K562 (cell line): ENCODE measurements around the gene NR1H2. TPM values are rescaled to one million over a fixed set of nuclear protein-coding genes. Genes with fewer than 3 reads are reported as not detected.
A peak's percentile ranks its signal among the peaks of the same experiment; 100 is the strongest.

Experiments used
- ATF1 ChIP-seq, 2 experiments: fragments of 450-650 bp in 1 of 2; IDR thresholded peaks; 2 replicates each; pipeline ENCODE4 v1.6.1; 2016; ENCODE audit warnings: missing compliant biosample characterization in 1 of 2, missing genetic modification characterization in 1 of 2
- HDAC1 ChIP-seq, 2 experiments: fragments of 450-650 bp; IDR thresholded peaks; 2 replicates each; pipeline ENCODE4 v1.6.1; 2016 to 2017; ENCODE audit warnings: inconsistent platforms in 1 of 2, mild to moderate bottlenecking in 1 of 2, moderate library complexity in 1 of 2
- KAT2B ChIP-seq: IDR thresholded peaks from one replicate; pipeline ENCODE4 v1.6.1; 2012; ENCODE audit warnings: low read depth, mild to moderate bottlenecking, control low read depth, inconsistent platforms, low read length, moderate library complexity
- LCOR ChIP-seq: sonication (generic); formaldehyde crosslinking; IDR thresholded peaks from 2 replicates; pipeline ENCODE4 v1.8.0; 2022; ENCODE audit warnings: mild to moderate bottlenecking, missing genetic modification reagents
- LEF1 ChIP-seq: fragments of 450-650 bp; IDR thresholded peaks from 2 replicates; pipeline ENCODE4 v1.6.1; 2016; ENCODE audit warnings: mild to moderate bottlenecking
- NR4A1 ChIP-seq, 2 experiments: fragments of 250-450 bp in 1 of 2; fragments of 450-650 bp in 1 of 2; sonication (Bioruptor Pico) in 1 of 2; IDR thresholded peaks; 2 replicates each; pipeline versions ENCODE4 v1.4.0 to v1.6.1; 2016 to 2020; ENCODE audit warnings: mild to moderate bottlenecking in 2 of 2, missing compliant biosample characterization in 1 of 2, missing genetic modification characterization in 1 of 2, moderate library complexity in 1 of 2
- PHB2 ChIP-seq: fragments of 450-650 bp; IDR thresholded peaks from 2 replicates; pipeline ENCODE4 v1.6.1; 2017; ENCODE audit warnings: low read depth
- RNF219 ChIP-seq: fragments of 250-450 bp; sonication (Bioruptor Pico); IDR thresholded peaks from 2 replicates; pipeline ENCODE4 v1.5.0; 2022; ENCODE audit warnings: mild to moderate bottlenecking
- SMAD4 ChIP-seq: fragments of 250-450 bp; sonication (Bioruptor Pico); conservative IDR thresholded peaks from 2 replicates; pipeline ENCODE4 v1.8.0; 2021; ENCODE audit warnings: inconsistent platforms, mild to moderate bottlenecking, moderate library complexity
- TAF1 ChIP-seq: IDR thresholded peaks from 2 replicates; pipeline ENCODE4 v1.6.1; 2011; ENCODE audit warnings: mild to moderate bottlenecking, low read length, moderate library complexity; ENCODE audit not compliant: insufficient read depth, control insufficient read depth, severe bottlenecking; ENCODE audit errors: extremely low read depth
- TBP ChIP-seq: optimal IDR thresholded peaks from 2 replicates; pipeline ENCODE3; 2011; ENCODE audit warnings: low read depth, low read length, improper control_type of control experiment
- TFAP4 ChIP-seq: sonication (generic); formaldehyde crosslinking; IDR thresholded peaks from 2 replicates; pipeline ENCODE4 v1.8.0; 2022; ENCODE audit warnings: missing genetic modification reagents, mild to moderate bottlenecking, moderate library complexity, borderline replicate concordance
- YY1 ChIP-seq, 3 experiments: IDR thresholded peaks; 2 replicates each; pipeline ENCODE4 v1.6.1; 2011; ENCODE audit warnings: low read length in 2 of 3, mild to moderate bottlenecking in 2 of 3, moderate library complexity in 2 of 3, borderline replicate concordance in 1 of 3, control low read depth in 1 of 3, low read depth in 1 of 3; ENCODE audit not compliant: insufficient read depth in 3 of 3, insufficient replicate concordance in 2 of 3, control insufficient read depth in 1 of 3, insufficient read length in 1 of 3; ENCODE audit errors: extremely low read depth in 1 of 3
- ZC3H4 ChIP-seq: sonication (generic); formaldehyde crosslinking; IDR thresholded peaks from 2 replicates; pipeline ENCODE4 v1.9.0; 2021; ENCODE audit warnings: missing genetic modification reagents, borderline replicate concordance
- ZNF583 ChIP-seq: fragments of 250-450 bp; sonication (Bioruptor Pico); IDR thresholded peaks from 2 replicates; pipeline ENCODE4 v1.4.0; 2020
- polyA plus RNA-seq, 8 experiments: library from polyadenylated mRNA; depleted of rRNA in 4 of 8; stranded (reverse) in 5 of 8; unstranded in 3 of 8; fragments of >200 nt; fragmentation: Nextera tagmentation in 2 of 8; fragmentation: Illumina TruSeq in 1 of 8; extraction: Ambion mirVana in 2 of 8; extraction: Trizol in 1 of 8; gene quantifications; 2 replicates each; pipeline versions ENCODE4 v1.2.1 to v1.2.3, GENCODE V29; 2011 to 2014; ENCODE audit warnings: inconsistent platforms in 1 of 8, missing spikeins in 1 of 8
- total RNA-seq, 7 experiments: library from RNA; depleted of rRNA in 6 of 7; stranded (reverse); fragments of >200 nt in 6 of 7; fragmentation: Illumina TruSeq in 2 of 7; extraction: Trizol in 2 of 7; gene quantifications; 2 replicates each; pipeline versions ENCODE4 v1.2.1 to v1.2.3, GENCODE V29; 2011 to 2021; ENCODE audit warnings: low replicate concordance in 1 of 7
- TF ChIP-seq, protein P1 (sequence below): fragments of 250-450 bp; sonication (Bioruptor Pico); IDR thresholded peaks from 2 replicates; pipeline ENCODE4 v1.4.0; 2020

Gene NR1H2
- total and polyA plus RNA-seq, 9 of the 15 experiments (the other 6 are each of a cell fraction or from before 2014, with no cell fraction given): 0.11 to 73.8 (median 24.0) TPM

DNA sequence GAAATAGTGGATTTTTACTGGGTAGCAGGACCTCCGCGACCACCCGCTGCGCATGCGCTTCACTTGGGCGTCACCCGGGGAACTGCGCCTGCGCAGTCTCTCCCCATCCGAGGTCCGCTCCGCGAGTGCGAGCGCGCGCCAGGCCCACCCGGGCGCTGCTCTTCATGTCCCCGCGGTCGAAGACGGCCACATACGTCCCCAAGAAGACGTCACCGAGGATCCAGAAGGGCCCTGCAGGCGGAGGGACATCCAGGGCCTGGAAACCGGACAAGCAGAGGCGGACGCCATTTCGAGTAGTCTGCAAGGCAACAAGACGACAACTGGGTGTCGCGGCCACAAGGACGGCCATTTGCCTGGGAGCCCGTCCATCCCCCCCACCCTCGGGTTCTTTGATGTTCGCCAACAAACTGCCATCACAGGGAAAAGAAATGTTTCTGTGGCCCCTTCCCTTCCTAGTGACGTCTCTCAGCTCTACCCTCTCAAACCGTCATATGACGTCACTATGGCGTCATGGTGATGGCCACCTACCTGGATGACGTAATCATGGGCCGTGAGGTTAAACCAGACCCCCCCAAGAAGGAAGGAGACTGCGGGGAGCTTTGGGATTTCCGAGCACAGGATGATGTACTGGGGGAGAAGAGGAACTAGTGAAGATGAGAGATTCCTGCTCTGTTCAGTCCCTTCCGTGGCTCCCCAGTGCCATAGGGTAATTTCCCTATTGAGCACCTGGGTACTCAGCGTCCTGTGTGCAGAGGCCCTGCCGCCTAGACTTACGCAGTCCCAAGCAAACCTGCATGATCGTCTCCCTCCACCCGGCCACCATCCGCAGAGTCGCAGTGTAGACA is 17.6 kb upstream of the NR1H2 start (continued):
- TF ChIP-seq, protein P1, sequence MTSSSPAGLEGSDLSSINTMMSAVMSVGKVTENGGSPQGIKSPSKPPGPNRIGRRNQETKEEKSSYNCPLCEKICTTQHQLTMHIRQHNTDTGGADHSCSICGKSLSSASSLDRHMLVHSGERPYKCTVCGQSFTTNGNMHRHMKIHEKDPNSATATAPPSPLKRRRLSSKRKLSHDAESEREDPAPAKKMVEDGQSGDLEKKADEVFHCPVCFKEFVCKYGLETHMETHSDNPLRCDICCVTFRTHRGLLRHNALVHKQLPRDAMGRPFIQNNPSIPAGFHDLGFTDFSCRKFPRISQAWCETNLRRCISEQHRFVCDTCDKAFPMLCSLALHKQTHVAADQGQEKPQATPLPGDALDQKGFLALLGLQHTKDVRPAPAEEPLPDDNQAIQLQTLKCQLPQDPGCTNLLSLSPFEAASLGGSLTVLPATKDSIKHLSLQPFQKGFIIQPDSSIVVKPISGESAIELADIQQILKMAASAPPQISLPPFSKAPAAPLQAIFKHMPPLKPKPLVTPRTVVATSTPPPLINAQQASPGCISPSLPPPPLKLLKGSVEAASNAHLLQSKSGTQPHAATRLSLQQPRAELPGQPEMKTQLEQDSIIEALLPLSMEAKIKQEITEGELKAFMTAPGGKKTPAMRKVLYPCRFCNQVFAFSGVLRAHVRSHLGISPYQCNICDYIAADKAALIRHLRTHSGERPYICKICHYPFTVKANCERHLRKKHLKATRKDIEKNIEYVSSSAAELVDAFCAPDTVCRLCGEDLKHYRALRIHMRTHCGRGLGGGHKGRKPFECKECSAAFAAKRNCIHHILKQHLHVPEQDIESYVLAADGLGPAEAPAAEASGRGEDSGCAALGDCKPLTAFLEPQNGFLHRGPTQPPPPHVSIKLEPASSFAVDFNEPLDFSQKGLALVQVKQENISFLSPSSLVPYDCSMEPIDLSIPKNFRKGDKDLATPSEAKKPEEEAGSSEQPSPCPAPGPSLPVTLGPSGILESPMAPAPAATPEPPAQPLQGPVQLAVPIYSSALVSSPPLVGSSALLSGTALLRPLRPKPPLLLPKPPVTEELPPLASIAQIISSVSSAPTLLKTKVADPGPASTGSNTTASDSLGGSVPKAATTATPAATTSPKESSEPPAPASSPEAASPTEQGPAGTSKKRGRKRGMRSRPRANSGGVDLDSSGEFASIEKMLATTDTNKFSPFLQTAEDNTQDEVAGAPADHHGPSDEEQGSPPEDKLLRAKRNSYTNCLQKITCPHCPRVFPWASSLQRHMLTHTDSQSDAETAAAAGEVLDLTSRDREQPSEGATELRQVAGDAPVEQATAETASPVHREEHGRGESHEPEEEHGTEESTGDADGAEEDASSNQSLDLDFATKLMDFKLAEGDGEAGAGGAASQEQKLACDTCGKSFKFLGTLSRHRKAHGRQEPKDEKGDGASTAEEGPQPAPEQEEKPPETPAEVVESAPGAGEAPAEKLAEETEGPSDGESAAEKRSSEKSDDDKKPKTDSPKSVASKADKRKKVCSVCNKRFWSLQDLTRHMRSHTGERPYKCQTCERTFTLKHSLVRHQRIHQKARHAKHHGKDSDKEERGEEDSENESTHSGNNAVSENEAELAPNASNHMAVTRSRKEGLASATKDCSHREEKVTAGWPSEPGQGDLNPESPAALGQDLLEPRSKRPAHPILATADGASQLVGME (CRISPR knock-in tag): 0 out of 2 replicates have a peak, but pooled peaks have one; percentile 78
- TF ChIP-seq TAF1 (peak; percentile 71), PHB2 (0 out of 2 replicates have a peak, but pooled peaks have one; percentile 12), ATF1 (CRISPR knock-in tag; IDR thresholded peaks at IDR 0.05) (peak; percentile 94), ATF1 (tag; IDR thresholded peaks at IDR 0.05) (peak; percentile 100), ZNF583 (CRISPR knock-in tag) (peak; percentile 57; the same call in 1 of the 2 replicates), NR4A1 (CRISPR knock-in tag; IDR thresholded peaks at IDR 0.05) (no peak), NR4A1 (tag; IDR thresholded peaks at IDR 0.05) (peak; percentile 55; the same call in 1 of the 2 replicates), HDAC1 (IDR thresholded peaks at IDR 0.05) (0 out of 4 replicates have a peak, but pooled peaks of 1 of the 2 experiments have one; percentile 48), KAT2B (no peak), YY1 (IDR thresholded peaks at IDR 0.05; ENCODE audit: borderline replicate concordance in 1 of 3, control insufficient read depth in 1 of 3, extremely low read depth in 1 of 3, insufficient read depth in 3 of 3, insufficient read length in 1 of 3, insufficient replicate concordance in 2 of 3, low read depth in 1 of 3, low read length in 2 of 3) (peak; percentile 52 to 91 (median 84)), RNF219 (no peak), LCOR (CRISPR knock-in tag) (peak; percentile 62; the same call in 1 of the 2 replicates), TFAP4 (peak; percentile 23), ZC3H4 (no peak), TBP (peak; percentile 34), LEF1 (peak; percentile 49; the same call in 1 of the 2 replicates), SMAD4 (CRISPR knock-in tag) (peak; percentile 62; the same call in 1 of the 2 replicates)
